Measurements from ENCODE around the gene DCLRE1B.

The DCLRE1B gene

DNA sequence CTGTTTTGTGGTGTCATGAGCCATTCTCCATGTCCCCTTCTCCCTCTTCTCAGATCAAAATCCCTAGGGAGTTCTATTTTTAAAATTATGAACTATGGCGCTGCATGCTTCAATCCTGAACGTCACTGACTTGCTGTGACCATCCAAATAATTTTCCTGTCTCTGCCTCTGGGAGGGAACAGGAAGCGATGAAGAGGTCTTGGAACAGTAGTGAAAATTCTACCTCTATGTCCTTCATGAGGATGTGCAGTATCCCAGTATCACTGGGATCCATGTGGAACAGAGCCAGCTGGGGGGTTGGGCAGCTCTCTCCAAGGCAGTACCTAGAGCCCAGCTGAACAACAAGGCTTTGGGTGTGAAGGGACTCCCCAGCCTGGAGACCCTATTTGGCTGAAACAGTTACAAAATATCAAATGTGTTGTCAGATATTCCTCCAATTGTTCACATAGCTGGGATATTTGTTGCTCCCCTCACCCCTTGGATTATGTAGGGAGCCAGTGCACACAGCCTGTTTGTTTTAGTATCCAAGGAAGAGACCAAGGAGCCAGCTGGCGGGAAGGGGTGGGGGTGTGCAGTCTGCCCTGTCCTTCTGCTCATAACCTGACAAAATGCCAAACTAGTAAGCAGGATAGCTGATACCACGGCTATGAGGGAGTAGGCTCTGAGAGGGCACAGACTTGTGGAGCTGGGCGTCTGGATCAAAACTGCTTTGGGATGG is 7.6 kb downstream of the DCLRE1B start:
- no peak for DNase-seq (ENCODE audit: insufficient read length, low spot score)
- TF ChIP-seq, protein P1, sequence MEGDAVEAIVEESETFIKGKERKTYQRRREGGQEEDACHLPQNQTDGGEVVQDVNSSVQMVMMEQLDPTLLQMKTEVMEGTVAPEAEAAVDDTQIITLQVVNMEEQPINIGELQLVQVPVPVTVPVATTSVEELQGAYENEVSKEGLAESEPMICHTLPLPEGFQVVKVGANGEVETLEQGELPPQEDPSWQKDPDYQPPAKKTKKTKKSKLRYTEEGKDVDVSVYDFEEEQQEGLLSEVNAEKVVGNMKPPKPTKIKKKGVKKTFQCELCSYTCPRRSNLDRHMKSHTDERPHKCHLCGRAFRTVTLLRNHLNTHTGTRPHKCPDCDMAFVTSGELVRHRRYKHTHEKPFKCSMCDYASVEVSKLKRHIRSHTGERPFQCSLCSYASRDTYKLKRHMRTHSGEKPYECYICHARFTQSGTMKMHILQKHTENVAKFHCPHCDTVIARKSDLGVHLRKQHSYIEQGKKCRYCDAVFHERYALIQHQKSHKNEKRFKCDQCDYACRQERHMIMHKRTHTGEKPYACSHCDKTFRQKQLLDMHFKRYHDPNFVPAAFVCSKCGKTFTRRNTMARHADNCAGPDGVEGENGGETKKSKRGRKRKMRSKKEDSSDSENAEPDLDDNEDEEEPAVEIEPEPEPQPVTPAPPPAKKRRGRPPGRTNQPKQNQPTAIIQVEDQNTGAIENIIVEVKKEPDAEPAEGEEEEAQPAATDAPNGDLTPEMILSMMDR (IDR thresholded peaks at IDR 0.05; ENCODE audit: insufficient read depth, missing control alignments): no peak
- FAIRE-seq: no peak

GRCh38 chr1:113913312-113913668 is 8.2 kb downstream of the DCLRE1B start:
- TF ChIP-seq, protein P1 (IDR thresholded peaks at IDR 0.05; ENCODE audit: insufficient read depth, missing control alignments): no peak
- FAIRE-seq: no peak
- no peak for DNase-seq (ENCODE audit: insufficient read length, low spot score)

- DNase-seq (ENCODE audit: insufficient read length, low spot score) (no peak), FAIRE-seq (no peak)
- TF ChIP-seq, protein P1 (IDR thresholded peaks at IDR 0.05; ENCODE audit: insufficient read depth, missing control alignments): no peak
These were observed 8.9 kb downstream of the DCLRE1B start for GRCh38 chr1:113913887-113914664.

DNA sequence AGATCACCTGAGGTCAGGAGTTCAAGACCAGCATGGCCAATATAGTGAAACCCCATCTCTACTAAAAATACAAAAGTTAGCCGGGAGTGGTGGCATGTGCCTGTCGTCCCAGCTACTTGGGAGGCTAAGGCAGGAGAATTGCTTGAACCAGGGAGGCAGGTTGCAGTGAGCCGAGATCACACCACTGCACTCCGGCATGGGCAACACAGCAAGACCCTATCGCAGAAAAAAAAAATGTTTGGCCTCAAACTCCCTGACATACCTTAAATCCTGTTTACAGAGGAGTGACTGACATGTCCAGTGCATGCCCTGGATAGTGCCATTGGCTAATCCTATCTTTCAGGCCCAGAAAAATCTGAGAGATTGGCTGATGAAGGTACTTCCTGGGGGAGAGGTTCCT is 11.8 kb downstream of the DCLRE1B start:
- FAIRE-seq (no peak), DNase-seq (ENCODE audit: insufficient read length, low spot score) (no peak)
- TF ChIP-seq, protein P1 (IDR thresholded peaks at IDR 0.05; ENCODE audit: insufficient read depth, missing control alignments): no peak

DNA sequence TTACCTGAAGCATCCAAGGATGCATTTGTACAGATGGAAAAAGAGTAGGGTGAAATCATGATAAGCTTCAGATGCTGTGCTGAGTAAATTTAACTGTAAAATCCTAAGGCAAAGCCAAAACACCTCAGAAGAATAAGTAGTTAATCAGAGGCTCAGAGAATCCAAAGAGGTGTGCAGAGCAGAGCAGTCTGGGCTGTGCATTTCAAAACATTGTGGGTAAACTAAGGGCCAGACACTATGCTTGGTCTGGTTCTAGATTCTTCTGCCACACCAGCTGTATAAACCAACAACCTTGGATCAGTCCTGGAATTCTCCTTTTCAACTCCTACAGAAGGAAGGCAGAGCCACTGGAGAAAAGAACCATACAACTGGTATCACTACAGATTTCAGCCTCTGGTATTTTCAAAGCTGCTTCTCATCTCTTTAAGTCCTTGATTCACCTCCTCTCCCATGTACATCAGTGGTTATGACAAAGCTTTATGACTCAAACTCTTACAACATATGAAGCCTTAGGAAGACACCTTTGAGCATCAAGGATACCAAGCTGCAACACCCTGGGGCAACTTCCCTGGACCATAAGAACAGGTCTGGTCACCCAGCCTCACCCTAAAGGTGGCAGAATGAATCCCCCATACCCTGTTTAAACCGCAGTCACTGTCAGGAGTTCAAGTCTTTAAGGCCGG is 12.4 kb downstream of the DCLRE1B start:
- FAIRE-seq (no peak), DNase-seq (ENCODE audit: insufficient read length, low spot score) (no peak)
- TF ChIP-seq, protein P1 (IDR thresholded peaks at IDR 0.05; ENCODE audit: insufficient read depth, missing control alignments): no peak

DNA sequence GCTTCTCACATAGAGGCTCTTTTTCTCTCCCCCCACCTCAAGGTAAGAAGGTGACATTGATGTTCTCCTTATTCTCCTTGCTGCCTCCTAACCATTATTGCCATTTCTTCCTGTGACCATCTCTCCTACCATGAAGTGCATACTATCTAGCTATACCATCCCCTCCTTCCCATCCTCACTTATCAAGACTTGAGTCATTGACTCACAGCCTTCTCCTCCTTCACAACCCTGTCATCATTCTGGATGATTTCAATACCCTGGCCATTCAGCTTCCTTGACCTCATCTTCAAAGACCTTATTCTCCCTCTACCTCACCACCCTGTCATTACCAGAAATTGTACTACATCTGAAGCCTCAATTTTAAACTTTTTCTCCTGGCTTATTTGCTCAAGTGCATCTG is 13.1 kb downstream of the DCLRE1B start:
- FAIRE-seq: no peak

More for the DNA sequence above, 13.1 kb downstream of the DCLRE1B start:
- TF ChIP-seq, protein P1 (IDR thresholded peaks at IDR 0.05; ENCODE audit: insufficient read depth, missing control alignments): no peak
- DNase-seq (ENCODE audit: insufficient read length, low spot score): no peak
